GM19328 (cell line): ENCODE data around the gene CRTC2.

Experiments used
- ATAC-seq: cut with Tn5 transposase; IDR thresholded peaks from one replicate; pipeline ENCODE4 v1.9.1; 2021; ENCODE audit warnings: mild to moderate bottlenecking, moderate library complexity; ENCODE audit not compliant: unreplicated experiment

The CRTC2 gene

DNA sequence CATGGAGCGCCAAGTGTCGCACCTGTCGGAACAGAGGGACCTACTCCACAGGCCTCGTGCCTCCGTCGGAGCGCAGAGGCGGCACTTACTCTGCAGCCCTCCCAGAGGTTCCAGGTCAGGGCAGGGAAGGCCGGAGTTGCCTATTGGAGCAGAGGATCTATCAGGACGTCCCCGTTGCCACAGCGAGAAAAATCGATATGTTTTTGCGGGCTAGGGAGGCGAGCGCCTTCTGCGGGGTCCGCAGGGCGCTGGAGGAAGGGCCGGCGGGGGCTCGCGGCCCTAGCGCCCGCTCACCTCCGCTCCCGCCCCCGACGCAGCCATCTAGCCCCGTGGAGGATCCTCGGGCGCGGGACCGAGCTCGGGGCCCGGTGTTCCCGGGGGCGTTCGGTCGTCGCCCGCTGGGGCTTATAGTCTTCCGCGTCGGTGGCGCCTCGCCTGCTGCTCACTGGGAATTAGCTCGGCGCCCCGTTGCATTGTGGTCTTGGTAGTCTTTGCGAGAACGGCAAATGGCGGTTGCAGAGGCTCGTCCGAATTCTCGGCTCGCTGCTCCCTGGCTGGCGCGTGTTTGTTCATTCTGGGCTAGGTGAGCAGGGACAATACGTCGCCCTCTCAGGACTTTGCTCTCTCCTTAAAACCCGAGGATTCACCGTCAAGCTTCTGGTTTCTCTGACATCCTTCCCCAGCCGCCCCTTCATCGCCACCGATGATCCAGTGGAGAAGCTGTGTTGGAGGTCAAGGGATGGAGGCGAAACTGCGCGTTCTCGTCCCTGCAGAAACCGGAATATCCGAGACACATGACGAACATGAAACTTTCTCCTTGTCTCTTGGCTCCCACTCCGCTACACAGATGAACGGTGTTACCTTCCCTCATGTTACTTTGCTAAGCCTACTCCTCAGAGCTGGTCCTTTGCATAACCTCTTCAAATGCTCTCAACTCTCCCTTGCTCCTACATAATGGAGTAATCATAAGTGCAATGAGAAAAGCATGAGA lies 19.1 kb upstream of the CRTC2 start, which contains the start of gene JTB:
Gene JTB (minus strand): TSS at position 425 of the 991 bp plus-strand sequence. CDS start 422 bp downstream, at position 3.
- peak; percentile 66 for ATAC-seq

GRCh38 chr1:153976819-153977249 lies 18.4 kb upstream of the CRTC2 start:
- no peak for ATAC-seq

- no peak for ATAC-seq
Observed at GRCh38 chr1:153973525-153973924, 15.1 kb upstream of the CRTC2 start.

DNA sequence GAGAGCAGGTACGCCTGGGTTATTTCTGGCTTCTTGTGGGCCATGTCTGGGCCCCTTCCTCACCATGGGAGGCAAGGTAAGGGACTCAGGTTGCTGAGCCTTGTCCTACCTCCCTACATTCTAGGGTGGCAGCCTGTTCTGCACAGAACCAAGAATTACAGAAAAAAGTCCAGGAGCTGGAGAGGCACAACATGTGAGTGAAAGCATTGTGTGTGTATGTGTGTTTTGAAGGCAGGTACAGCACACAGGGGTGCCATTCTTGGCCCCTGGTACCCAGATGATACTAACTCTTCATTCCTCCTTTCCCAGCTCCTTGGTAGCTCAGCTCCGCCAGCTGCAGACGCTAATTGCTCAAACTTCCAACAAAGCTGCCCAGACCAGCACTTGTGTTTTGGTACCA lies 14.7 kb upstream of the CRTC2 start:
- no peak for ATAC-seq

GRCh38 chr1:153970346-153970745 lies 11.9 kb upstream of the CRTC2 start:
- no peak for ATAC-seq

DNA sequence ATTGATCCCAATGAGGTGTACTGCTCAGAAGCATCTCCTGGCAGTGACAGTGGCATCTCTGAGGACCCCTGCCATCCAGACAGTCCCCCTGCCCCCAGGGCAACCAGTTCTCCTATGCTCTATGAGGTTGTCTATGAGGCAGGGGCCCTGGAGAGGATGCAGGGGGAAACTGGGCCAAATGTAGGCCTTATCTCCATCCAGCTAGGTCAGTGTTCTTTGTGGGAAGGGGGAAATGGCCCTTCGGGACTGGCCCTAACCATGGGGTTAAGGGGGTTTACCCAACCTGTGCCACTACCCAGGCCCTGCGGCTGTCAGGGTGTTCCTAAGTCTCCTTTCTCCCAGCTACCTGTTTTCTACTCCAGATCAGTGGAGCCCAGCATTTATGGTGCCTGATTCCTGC lies 10.6 kb upstream of the CRTC2 start:
- ATAC-seq, result no peak

- ATAC-seq, result no peak
Observed at GRCh38 chr1:153968408-153968807, 10.0 kb upstream of the CRTC2 start.

- ATAC-seq, result no peak
Observed at GRCh38 chr1:153968000-153968363, 9.6 kb upstream of the CRTC2 start.

DNA sequence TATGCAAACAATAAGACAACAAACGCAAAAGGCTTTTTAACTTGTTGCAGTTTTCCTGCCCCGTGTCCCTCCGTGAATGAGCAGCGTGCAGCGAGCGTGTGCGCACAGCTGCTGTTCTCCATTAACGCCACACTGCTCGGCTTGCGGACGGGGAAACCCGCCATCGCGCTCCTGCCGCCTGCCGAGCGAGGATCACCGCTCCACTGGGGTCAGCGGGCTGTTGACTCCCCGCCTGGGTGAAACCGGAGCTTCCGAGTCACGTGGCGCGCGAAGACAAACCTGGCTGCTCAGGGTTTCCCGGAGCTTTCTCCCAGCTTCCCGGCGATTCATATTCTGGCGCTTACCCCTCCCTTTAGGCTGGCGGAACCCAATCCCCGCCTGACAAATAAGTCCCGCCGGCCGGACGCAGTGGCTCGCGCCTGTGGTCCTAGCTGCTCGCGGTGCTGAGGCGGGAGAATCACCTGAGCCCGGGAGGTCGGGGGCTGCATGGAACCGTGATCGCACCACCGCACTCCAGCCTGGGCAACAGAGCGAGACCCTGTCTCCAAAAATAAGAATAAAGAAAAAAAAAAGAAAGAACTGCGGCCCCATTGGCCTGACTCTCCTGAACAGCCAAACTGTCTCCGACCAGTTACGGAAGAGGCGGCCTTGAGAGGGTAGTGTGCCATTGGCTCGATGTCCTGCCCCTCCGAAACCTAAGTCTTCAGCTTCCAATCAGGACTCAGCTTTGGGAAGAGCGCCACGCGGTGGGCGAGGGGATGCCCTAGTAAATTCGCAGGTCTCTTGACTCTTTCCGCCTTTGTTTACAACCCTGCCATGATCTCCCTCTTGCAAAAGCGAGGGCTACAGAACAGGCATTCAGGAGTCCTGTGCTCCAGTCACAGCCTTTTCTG lies 8.9 kb upstream of the CRTC2 start, which contains the start of gene CREB3L4:
Gene CREB3L4 (plus strand): TSS at position 796 of the 893 bp plus-strand sequence. CDS start 624 bp downstream, outside the sequence.
- peak; percentile 52 for ATAC-seq

DNA sequence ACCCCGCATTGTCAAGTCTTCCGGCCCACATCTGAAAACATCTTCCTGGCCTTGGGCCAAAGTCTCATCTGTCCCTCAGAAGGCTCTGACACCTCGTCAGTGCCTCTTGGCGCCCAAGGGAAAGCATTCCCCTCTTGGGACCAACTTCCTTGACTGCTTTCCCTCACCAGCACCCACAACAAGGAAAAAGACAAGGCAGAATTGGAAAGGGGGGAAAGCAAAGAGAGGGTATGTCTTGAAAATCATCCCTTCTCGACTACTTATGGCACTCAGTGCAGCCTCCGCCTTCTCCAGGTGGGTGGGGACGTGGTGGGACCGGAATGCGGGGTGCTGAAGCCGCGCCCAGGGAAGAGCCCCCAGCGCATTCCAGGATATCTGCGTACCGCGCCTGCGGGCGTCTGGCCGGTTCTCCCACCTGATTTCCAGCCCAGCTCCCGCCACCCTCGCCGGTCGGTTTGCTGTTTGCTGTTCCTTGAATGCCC lies 5.5 kb upstream of the CRTC2 start:
- no peak for ATAC-seq

DNA sequence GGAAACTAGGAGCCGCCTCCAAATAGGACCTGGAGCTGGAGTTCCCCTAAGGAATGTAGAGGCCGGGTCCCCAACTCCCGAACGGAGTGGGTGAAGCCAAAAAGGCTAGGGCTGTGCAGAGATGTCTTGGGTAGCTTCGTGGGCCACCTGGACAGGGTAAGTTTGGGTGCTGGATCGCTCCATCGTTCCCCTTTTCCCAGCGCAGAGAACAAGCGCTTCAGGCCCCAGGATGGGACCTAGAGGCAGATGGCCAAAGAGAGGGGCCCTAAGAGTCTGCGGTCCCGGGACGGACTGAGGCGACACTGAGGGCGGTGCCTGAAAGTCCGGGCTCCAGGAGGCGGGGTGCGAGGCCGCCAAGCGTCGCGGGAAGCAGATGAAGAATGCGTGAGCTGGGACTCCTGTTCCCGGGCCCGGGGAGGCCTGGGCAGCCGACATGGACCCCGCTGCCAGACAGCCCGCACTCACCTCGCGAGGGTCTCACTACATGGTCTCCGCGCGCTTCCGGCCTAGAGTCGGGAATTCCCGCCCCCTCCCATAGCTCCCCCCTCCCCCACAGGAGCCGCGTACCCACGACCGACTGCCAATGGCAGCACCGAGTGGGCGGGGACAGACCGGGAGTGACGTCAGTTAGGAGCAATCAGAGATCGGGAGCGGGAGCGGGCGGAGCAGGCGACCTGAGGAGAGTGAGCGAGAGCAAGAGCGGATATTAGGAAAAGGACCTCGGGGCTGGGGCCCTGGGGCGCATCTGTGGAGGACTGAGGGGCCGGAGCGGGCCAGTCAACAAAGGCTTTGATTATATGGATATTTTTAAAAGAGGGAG lies 4.8 kb upstream of the CRTC2 start, which contains the start of gene SLC39A1:
Gene SLC39A1 (minus strand): TSS at position 508 of the 820 bp plus-strand sequence. CDS start 822 bp downstream, outside the sequence.
- ATAC-seq, result peak; percentile 37

- ATAC-seq, result no peak
Observed at GRCh38 chr1:153962088-153963029, 3.9 kb upstream of the CRTC2 start.

- ATAC-seq, result no peak
Observed at GRCh38 chr1:153961421-153961820, 3.0 kb upstream of the CRTC2 start.

GRCh38 chr1:153960206-153960605 lies 1.8 kb upstream of the CRTC2 start:
- no peak for ATAC-seq

GRCh38 chr1:153959454-153959853 lies 1.0 kb upstream of the CRTC2 start:
- ATAC-seq, result no peak

- ATAC-seq, result no peak
Observed at GRCh38 chr1:153958961-153959260, 499 bp upstream of the CRTC2 start.

DNA sequence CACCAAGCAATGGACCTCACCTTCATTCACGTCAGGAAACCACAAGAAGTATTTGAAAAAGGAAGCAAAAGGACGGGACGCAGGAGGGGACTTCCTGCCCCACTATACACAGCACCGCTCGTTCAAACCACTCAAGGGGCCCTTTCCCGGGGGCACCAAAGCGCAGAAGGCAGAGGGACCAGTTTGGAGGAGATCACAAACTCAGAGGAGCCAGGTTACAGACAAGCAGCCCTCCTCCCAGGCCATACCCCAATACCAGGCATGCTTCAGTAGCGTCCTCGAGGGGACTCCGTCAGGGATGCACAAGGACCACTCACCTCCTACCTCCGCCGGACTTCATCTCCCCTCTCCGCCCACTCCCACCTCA lies 685 bp downstream of the CRTC2 start:
- ATAC-seq, result peak; percentile 9

DNA sequence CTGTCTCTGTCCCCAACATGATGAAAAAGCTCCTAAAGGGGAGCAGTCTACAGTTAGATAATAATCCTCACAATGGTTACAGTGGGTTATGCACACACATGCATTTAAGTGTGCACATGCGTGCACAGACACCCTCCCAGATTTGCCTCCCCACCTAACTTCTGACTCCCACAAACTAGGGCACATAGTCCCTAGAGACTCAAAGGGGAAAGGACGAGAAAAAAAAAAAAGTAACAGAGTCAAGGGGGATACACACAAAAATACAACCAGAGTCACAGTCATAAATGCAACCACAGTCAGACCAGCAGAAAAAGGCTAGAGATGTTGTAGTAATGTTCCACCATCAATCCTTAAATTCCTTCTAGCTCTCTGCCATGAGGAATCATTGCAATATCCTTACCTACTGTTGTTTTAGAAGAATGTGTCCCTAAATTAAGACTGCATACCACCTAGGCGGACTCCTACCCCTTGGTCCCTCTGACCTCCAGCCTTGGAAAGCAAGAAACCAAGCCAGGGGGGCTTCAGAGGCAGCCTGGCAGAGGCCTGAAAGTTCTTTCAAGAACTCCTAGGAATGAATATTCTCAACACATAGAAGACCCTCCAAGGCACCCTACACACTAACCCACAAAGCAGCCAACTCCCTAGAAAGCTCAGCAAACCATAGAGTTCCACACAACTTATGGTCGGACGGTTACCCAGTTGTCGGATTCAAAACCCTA lies 1.3 kb downstream of the CRTC2 start:
- no peak for ATAC-seq

DNA sequence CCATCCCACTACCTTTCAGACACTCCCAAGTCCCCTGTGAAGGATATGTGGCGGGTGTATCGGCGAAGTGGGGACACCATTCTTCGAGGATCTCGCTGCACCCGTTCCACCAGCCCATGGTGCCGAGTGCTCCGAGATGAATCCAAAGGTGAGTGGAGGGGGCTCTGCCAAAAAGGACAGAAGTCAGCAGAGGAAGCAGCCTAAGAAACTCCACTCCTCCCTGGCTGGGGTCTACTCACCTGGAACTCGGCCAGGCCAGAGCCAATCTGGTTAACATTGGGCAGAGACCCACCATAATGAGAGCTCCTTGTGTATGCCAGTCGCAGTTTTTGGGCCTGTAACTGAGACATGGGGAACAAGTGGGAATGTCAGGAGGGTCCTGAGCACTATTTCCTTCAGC lies 3.6 kb downstream of the CRTC2 start:
- ATAC-seq, result no peak
